HCT116 (cell line): ENCODE data around the gene SARNP. TPM values are rescaled to one million over a fixed set of nuclear protein-coding genes. Genes with fewer than 3 reads are reported as not detected.

ENCODE experiments used
- ATAC-seq: fragments of 200-7000 bp; cut with Tn5 transposase; 2 replicates; pipeline ENCODE4 v1.9.1; 2020; ENCODE audit warnings: mild to moderate bottlenecking, moderate library complexity
- BruUV-seq: library from RNA; stranded (reverse); fragments of 400-500 nt; replicated peaks from 2 replicates; lab custom pipeline; 2021; lab: Mats Ljungman, UMichigan
- CTCF ChIA-PET: fragments of 300-600 bp; sonication (Branson Sonifier 250); formaldehyde crosslinking; loops from one replicate; lab custom pipeline; 2021; ENCODE audit warnings: antibody characterized with exemption; lab: Charles Lee
- POLR2A ChIA-PET: fragments of 300-600, 350-600 bp; sonication (Branson Sonifier 250); formaldehyde crosslinking; loops from one replicate; lab custom pipeline; 2021; ENCODE audit warnings: antibody characterized with exemption; lab: Charles Lee
- RAD21 ChIA-PET, 2 experiments: fragments of 300-600 bp; sonication (Branson Sonifier 250); formaldehyde crosslinking; loops; one replicate each; lab custom pipeline; 2023; ENCODE audit warnings: low total read pairs in 2 of 2; ENCODE audit not compliant: uncharacterized antibody in 2 of 2, unreplicated experiment in 2 of 2, low non-redundant PET in 1 of 2; lab: Charles Lee
- DNase-seq: peaks from one replicate; pipeline ENCODE4 v3.0.0-alpha.2; 2010; ENCODE audit warnings: low read depth, low spot score
- H2AFZ ChIP-seq: fragments of 200-600 bp; shearing (Covaris generic), sonication (generic); 2 replicates; pipeline ENCODE4 v1.6.1; 2017; ENCODE audit warnings: low read depth, mixed run types, mixed read lengths, antibody characterized with exemption, low read length; ENCODE audit not compliant: poor library complexity, severe bottlenecking
- H3K27ac ChIP-seq: 2 replicates; pipeline ENCODE4 v1.5.1; 2012; ENCODE audit warnings: low read depth, low read length
- H3K27me3 ChIP-seq: fragments of 200-600 bp; sonication (generic); 2 replicates; pipeline ENCODE4 v1.6.1; 2016; ENCODE audit warnings: mixed run types, low read length, mixed read lengths; ENCODE audit not compliant: insufficient read depth
- H3K36me3 ChIP-seq, 2 experiments: fragments of 200-500 bp in 1 of 2; fragments of 200-600 bp in 1 of 2; sonication (Bioruptor generic) in 1 of 2; sonication (generic) in 1 of 2; 2 replicates each; pipeline versions ENCODE4 v1.5.1 to v1.6.1; 2014 to 2016; ENCODE audit warnings: low read length in 2 of 2, inconsistent platforms in 1 of 2, mixed read lengths in 1 of 2, mixed run types in 1 of 2; ENCODE audit not compliant: insufficient read depth in 2 of 2, control insufficient read depth in 1 of 2
- H3K4me1 ChIP-seq, 2 experiments: fragments of 200-600 bp in 1 of 2; sonication (generic) in 1 of 2; 2 replicates each; pipeline versions ENCODE4 v1.5.1 to v1.6.1; 2012 to 2017; ENCODE audit warnings: low read length in 2 of 2, inconsistent platforms in 1 of 2, mild to moderate bottlenecking in 1 of 2, mixed read lengths in 1 of 2, mixed run types in 1 of 2, moderate library complexity in 1 of 2; ENCODE audit not compliant: insufficient read depth in 2 of 2, control insufficient read depth in 1 of 2
- H3K4me2 ChIP-seq: fragments of 200-600 bp; sonication (generic); 2 replicates; pipeline ENCODE4 v1.6.1; 2017; ENCODE audit warnings: mixed run types, low read length, mixed read lengths
- H3K4me3 ChIP-seq, 2 experiments: fragments of 200-600 bp in 1 of 2; sonication (generic) in 1 of 2; replicated peaks in 1 of 2; 2 replicates each; pipeline ENCODE4 v1.5.1; 2011 to 2016; ENCODE audit warnings: low read length in 2 of 2, control low read depth in 1 of 2, low read depth in 1 of 2, mild to moderate bottlenecking in 1 of 2, mixed read lengths in 1 of 2, mixed run types in 1 of 2
- H3K79me2 ChIP-seq: fragments of 200-600 bp; sonication (generic); 2 replicates; pipeline ENCODE4 v1.6.1; 2017; ENCODE audit warnings: mild to moderate bottlenecking, mixed run types, low read length, moderate library complexity, mixed read lengths; ENCODE audit not compliant: insufficient read depth
- H3K9ac ChIP-seq: fragments of 200-600 bp; sonication (generic); 2 replicates; pipeline ENCODE4 v1.6.1; 2016; ENCODE audit warnings: low read length, mixed read lengths
- H3K9me2 ChIP-seq: fragments of 200-600 bp; sonication (generic), shearing (Covaris generic); 2 replicates; pipeline ENCODE4 v1.6.1; 2017; ENCODE audit warnings: mixed run types, mild to moderate bottlenecking, moderate library complexity; ENCODE audit not compliant: insufficient read depth
- H3K9me3 ChIP-seq, 2 experiments: fragments of 200-500 bp in 1 of 2; fragments of 200-600 bp in 1 of 2; sonication (Bioruptor generic) in 1 of 2; sonication (generic) in 1 of 2; 2 replicates each; pipeline ENCODE4 v1.6.1; 2014 to 2017; ENCODE audit warnings: low read length in 2 of 2, mixed read lengths in 2 of 2, inconsistent platforms in 1 of 2, low read depth in 1 of 2, mild to moderate bottlenecking in 1 of 2, mixed run types in 1 of 2, moderate library complexity in 1 of 2; ENCODE audit not compliant: control insufficient read depth in 1 of 2, insufficient read depth in 1 of 2
- H4K20me1 ChIP-seq: fragments of 200-600 bp; sonication (generic), shearing (Covaris generic); 2 replicates; pipeline ENCODE4 v1.6.1; 2017; ENCODE audit warnings: mixed run types, mild to moderate bottlenecking, moderate library complexity; ENCODE audit not compliant: insufficient read depth
- CEBPB ChIP-seq: IDR thresholded peaks from 2 replicates; pipeline ENCODE4 v1.6.1; 2012; ENCODE audit warnings: low read depth
- EGR1 ChIP-seq: IDR thresholded peaks from 2 replicates; pipeline ENCODE4 v1.6.1; 2012; ENCODE audit warnings: low read depth
- ELF1 ChIP-seq: IDR thresholded peaks from 2 replicates; pipeline ENCODE4 v1.6.1; 2012; ENCODE audit warnings: low read depth, borderline replicate concordance
- EZH2 ChIP-seq: fragments of 200-600 bp; sonication (generic); IDR thresholded peaks from 2 replicates; pipeline ENCODE4 v1.6.1; 2017; ENCODE audit warnings: antibody characterized with exemption, mixed run types
- EZH2phosphoT487 ChIP-seq: fragments of 200-600 bp; IDR thresholded peaks from 2 replicates; pipeline ENCODE4 v1.6.1; 2018; ENCODE audit warnings: antibody characterized with exemption, borderline replicate concordance
- FOSL1 ChIP-seq: IDR thresholded peaks from 2 replicates; pipeline ENCODE4 v1.6.1; 2012; ENCODE audit warnings: low read depth
- JUND ChIP-seq: IDR thresholded peaks from 2 replicates; pipeline ENCODE4 v1.6.1; 2012
- POLR2AphosphoS5 ChIP-seq: IDR thresholded peaks from 2 replicates; pipeline ENCODE4 v1.6.1; 2011; ENCODE audit warnings: mild to moderate bottlenecking, low read depth, low read length, moderate library complexity
- SIN3A ChIP-seq: IDR thresholded peaks from 2 replicates; pipeline ENCODE4 v1.6.1; 2012; ENCODE audit warnings: low read depth
- SP1 ChIP-seq: IDR thresholded peaks from 2 replicates; pipeline ENCODE4 v1.6.1; 2012; ENCODE audit warnings: low read depth
- SRF ChIP-seq: IDR thresholded peaks from 2 replicates; pipeline ENCODE4 v1.6.1; 2012; ENCODE audit warnings: low read depth
- TCF7L2 ChIP-seq: IDR thresholded peaks from 2 replicates; pipeline ENCODE4 v1.7.0; 2011; ENCODE audit warnings: borderline replicate concordance, inconsistent platforms; ENCODE audit not compliant: insufficient read depth, insufficient read length; ENCODE audit errors: extremely low read depth
- intact Hi-C: fragments of 100-400 bp; cut with micrococcal nuclease; formaldehyde crosslinking; loops from 2 replicates; pipeline ENCODE4 v1.10.0; 2022
- total RNA-seq: library from RNA; stranded (reverse); gene quantifications from one replicate; pipeline ENCODE4 v1.2.1, GENCODE V29; 2021; ENCODE audit not compliant: unreplicated experiment
- TF ChIP-seq, protein P1 (sequence below): IDR thresholded peaks from 2 replicates; pipeline ENCODE4 v1.6.1; 2011; ENCODE audit warnings: mild to moderate bottlenecking, low read length, moderate library complexity; ENCODE audit not compliant: insufficient replicate concordance; ENCODE audit errors: extremely low read depth
- TF ChIP-seq, protein P2 (sequence below), 3 experiments: fragments of 200-600 bp in 1 of 3; sonication (generic) in 1 of 3; IDR thresholded peaks in 2 of 3; conservative IDR thresholded peaks in 1 of 3; 2 replicates each; pipeline ENCODE4 v1.5.1; 2012 to 2017; ENCODE audit warnings: low read depth in 2 of 3, low read length in 2 of 3, antibody characterized with exemption in 1 of 3, borderline replicate concordance in 1 of 3, control low read depth in 1 of 3, mild to moderate bottlenecking in 1 of 3, mixed read lengths in 1 of 3, mixed run types in 1 of 3, moderate library complexity in 1 of 3; ENCODE audit not compliant: insufficient read depth in 1 of 3

Gene SARNP
- total RNA-seq, 1 experiment from 2014 or later, result 82.4 TPM

- H3K4me1 ChIP-seq, result peaks cover 17 to 45% of the 10 kb centered on the region in 2 experiments
- intact Hi-C loops, result no loop called here
- H3K9me2 ChIP-seq, result no peaks in the 10 kb centered on the region
- H3K27me3 ChIP-seq, result no peaks in the 10 kb centered on the region
- H2AFZ ChIP-seq, result no peak overlapping the region
- ChIA-PET CTCF (no interaction called here), POLR2A (no interaction called here)
- H3K9ac ChIP-seq, result peak overlapping the region; percentile 93
- ATAC-seq, result no peak
- TSS peak; percentile 43 for BruUV-seq
- H3K79me2 ChIP-seq, result peaks cover 22% of the 10 kb centered on the region
- H3K9me3 ChIP-seq, result no peaks in the 10 kb centered on the region
- TF ChIP-seq EGR1 (no peak), EZH2 (no peak), JUND (no peak), FOSL1 (no peak)
- TF ChIP-seq, protein P1, sequence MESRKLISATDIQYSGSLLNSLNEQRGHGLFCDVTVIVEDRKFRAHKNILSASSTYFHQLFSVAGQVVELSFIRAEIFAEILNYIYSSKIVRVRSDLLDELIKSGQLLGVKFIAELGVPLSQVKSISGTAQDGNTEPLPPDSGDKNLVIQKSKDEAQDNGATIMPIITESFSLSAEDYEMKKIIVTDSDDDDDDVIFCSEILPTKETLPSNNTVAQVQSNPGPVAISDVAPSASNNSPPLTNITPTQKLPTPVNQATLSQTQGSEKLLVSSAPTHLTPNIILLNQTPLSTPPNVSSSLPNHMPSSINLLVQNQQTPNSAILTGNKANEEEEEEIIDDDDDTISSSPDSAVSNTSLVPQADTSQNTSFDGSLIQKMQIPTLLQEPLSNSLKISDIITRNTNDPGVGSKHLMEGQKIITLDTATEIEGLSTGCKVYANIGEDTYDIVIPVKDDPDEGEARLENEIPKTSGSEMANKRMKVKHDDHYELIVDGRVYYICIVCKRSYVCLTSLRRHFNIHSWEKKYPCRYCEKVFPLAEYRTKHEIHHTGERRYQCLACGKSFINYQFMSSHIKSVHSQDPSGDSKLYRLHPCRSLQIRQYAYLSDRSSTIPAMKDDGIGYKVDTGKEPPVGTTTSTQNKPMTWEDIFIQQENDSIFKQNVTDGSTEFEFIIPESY, result no peak
- TF ChIP-seq, all 23 proteins: peak for 0
- DNase-seq, result no peak
- Histone ChIP-seq H3K4me2 (peak overlapping the region; percentile 95), H3K4me3 (peak overlapping the region; percentile 88 to 96), H3K36me3 (peaks cover 9 to 41% of the 10 kb centered on the region in 2 experiments; a peak in 3 of 4 replicates), H4K20me1 (no peaks in the 10 kb centered on the region), H3K27ac (peak overlapping the region; percentile 94)
- RAD21 ChIA-PET, result no interaction called here
Measured at GRCh38 chr12:55727643-55728185, 89.8 kb downstream of the SARNP start.

DNA sequence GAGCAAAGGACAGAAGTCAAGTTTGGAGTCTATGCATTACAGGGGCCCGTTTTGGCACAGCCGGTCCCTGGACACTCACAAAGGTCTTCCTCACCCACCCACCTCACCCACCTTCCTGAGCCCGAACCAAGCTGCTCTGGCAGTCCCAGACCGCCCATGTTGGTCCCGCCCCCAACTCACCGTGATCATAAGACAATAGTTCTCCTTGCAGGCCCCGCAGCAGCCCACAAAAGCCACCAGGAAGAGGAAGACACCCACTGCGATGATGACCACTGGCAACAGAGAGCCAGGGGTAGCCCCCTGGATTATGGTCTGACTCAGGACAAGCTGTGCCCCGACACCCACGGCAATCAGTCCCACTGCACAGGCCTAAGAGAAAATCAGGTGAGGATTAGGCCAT lies 90.6 kb downstream of the SARNP start:
- Histone ChIP-seq H3K27me3 (no peaks in the 10 kb centered on the region), H3K4me1 (peaks cover 17 to 45% of the 10 kb centered on the region in 2 experiments), H4K20me1 (no peaks in the 10 kb centered on the region), H3K27ac (peak overlapping the region; percentile 94), H3K79me2 (peaks cover 22% of the 10 kb centered on the region), H3K4me3 (peak overlapping the region; percentile 88 to 96), H3K9me2 (no peaks in the 10 kb centered on the region), H3K4me2 (peak overlapping the region; percentile 95), H3K9ac (peak overlapping the region; percentile 93), H3K9me3 (no peaks in the 10 kb centered on the region), H2AFZ (no peak overlapping the region)
- ChIA-PET CTCF (no interaction called here), POLR2A (no interaction called here)
- no TSS peak for BruUV-seq
- no peak for ATAC-seq
- intact Hi-C loops, result no loop called here
- TF ChIP-seq SRF (no peak), SP1 (no peak), SIN3A (no peak), EZH2phosphoT487 (no peak), EGR1 (no peak), TCF7L2 (no peak), ELF1 (no peak), POLR2AphosphoS5 (no peak), CEBPB (no peak)
- TF ChIP-seq, protein P2, sequence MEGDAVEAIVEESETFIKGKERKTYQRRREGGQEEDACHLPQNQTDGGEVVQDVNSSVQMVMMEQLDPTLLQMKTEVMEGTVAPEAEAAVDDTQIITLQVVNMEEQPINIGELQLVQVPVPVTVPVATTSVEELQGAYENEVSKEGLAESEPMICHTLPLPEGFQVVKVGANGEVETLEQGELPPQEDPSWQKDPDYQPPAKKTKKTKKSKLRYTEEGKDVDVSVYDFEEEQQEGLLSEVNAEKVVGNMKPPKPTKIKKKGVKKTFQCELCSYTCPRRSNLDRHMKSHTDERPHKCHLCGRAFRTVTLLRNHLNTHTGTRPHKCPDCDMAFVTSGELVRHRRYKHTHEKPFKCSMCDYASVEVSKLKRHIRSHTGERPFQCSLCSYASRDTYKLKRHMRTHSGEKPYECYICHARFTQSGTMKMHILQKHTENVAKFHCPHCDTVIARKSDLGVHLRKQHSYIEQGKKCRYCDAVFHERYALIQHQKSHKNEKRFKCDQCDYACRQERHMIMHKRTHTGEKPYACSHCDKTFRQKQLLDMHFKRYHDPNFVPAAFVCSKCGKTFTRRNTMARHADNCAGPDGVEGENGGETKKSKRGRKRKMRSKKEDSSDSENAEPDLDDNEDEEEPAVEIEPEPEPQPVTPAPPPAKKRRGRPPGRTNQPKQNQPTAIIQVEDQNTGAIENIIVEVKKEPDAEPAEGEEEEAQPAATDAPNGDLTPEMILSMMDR (IDR thresholded peaks at IDR 0.05 in 2 of 3, conservative IDR thresholded peaks at IDR 0.05 in 1 of 3; ENCODE audit: borderline replicate concordance in 1 of 3, insufficient read depth in 1 of 3, low read depth in 2 of 3, low read length in 2 of 3), result no peak
- TF ChIP-seq, all 23 proteins: peak for 0
- RAD21 ChIA-PET, result no interaction called here
- DNase-seq, result no peak
- H3K36me3 ChIP-seq, result peaks cover 9 to 41% of the 10 kb centered on the region in 2 experiments; a peak in 3 of 4 replicates
